H9 (cell line): ENCODE results near the gene ANGPTL8. TPM values are rescaled to one million over a fixed set of nuclear protein-coding genes. Genes with fewer than 3 reads are reported as not detected.

Experiments used
- DNase-seq: peaks from one replicate; pipeline ENCODE4 v3.0.0-alpha.2; 2017
- H2AFZ ChIP-seq: one replicate; pipeline ENCODE4 v1.6.1; 2013; ENCODE audit warnings: mild to moderate bottlenecking, low read length, control low read depth, moderate library complexity
- H2AK5ac ChIP-seq: 2 replicates; pipeline ENCODE4 v1.6.1; 2013; ENCODE audit warnings: low read length, control low read depth, mixed read lengths; ENCODE audit not compliant: insufficient read length
- H2BK120ac ChIP-seq: one replicate; pipeline ENCODE4 v1.6.1; 2013; ENCODE audit warnings: low read depth, mild to moderate bottlenecking, low read length, control low read depth, inconsistent platforms; ENCODE audit not compliant: poor library complexity, severe bottlenecking
- H2BK12ac ChIP-seq: 2 replicates; pipeline ENCODE4 v1.6.1; 2013; ENCODE audit warnings: low read length, control low read depth, mixed read lengths, low read depth; ENCODE audit not compliant: insufficient read length
- H2BK15ac ChIP-seq: 2 replicates; pipeline ENCODE4 v1.6.1; 2013; ENCODE audit warnings: low read depth, low read length, control low read depth
- H2BK20ac ChIP-seq: one replicate; pipeline ENCODE4 v1.6.1; 2013; ENCODE audit warnings: low read depth, mild to moderate bottlenecking, low read length, control low read depth, inconsistent platforms; ENCODE audit not compliant: poor library complexity, severe bottlenecking
- H2BK5ac ChIP-seq: 2 replicates; pipeline ENCODE4 v1.6.1; 2013; ENCODE audit warnings: low read length, control low read depth, mixed read lengths; ENCODE audit not compliant: insufficient read length
- H3K14ac ChIP-seq: 2 replicates; pipeline ENCODE4 v1.6.1; 2013; ENCODE audit warnings: low read length, control low read depth; ENCODE audit not compliant: insufficient read depth
- H3K18ac ChIP-seq: 2 replicates; pipeline ENCODE4 v1.6.1; 2013; ENCODE audit warnings: low read depth, mild to moderate bottlenecking, mixed read lengths, low read length, control low read depth; ENCODE audit not compliant: insufficient read length
- H3K23ac ChIP-seq: 2 replicates; pipeline ENCODE4 v1.6.1; 2013; ENCODE audit warnings: low read length, control low read depth, mixed read lengths, low read depth; ENCODE audit not compliant: insufficient read length
- H3K23me2 ChIP-seq: 2 replicates; pipeline ENCODE4 v1.6.1; 2013; ENCODE audit warnings: low read depth, mild to moderate bottlenecking, mixed read lengths, low read length, control low read depth; ENCODE audit not compliant: insufficient read length, poor library complexity, severe bottlenecking
- H3K27ac ChIP-seq: 2 replicates; pipeline ENCODE4 v1.5.1; 2013; ENCODE audit warnings: low read length, control low read depth, mixed read lengths, low read depth; ENCODE audit not compliant: insufficient read length
- H3K27me3 ChIP-seq: 2 replicates; pipeline ENCODE4 v1.6.1; 2013; ENCODE audit warnings: low read length, control low read depth, inconsistent platforms; ENCODE audit not compliant: insufficient read depth
- H3K4ac ChIP-seq: 2 replicates; pipeline ENCODE4 v1.6.1; 2013; ENCODE audit warnings: low read depth, mild to moderate bottlenecking, control low read depth, inconsistent platforms, low read length, moderate library complexity
- H3K4me1 ChIP-seq: 2 replicates; pipeline ENCODE4 v1.6.1; 2013; ENCODE audit warnings: low read length, control low read depth, inconsistent platforms; ENCODE audit not compliant: insufficient read depth
- H3K4me2 ChIP-seq: 2 replicates; pipeline ENCODE4 v1.6.1; 2013; ENCODE audit warnings: low read length, control low read depth, mixed read lengths; ENCODE audit not compliant: insufficient read length, insufficient read depth
- H3K56ac ChIP-seq: 2 replicates; pipeline ENCODE4 v1.6.1; 2013; ENCODE audit warnings: low read depth, mild to moderate bottlenecking, mixed read lengths, low read length, control low read depth; ENCODE audit not compliant: insufficient read length
- H3K79me1 ChIP-seq: 2 replicates; pipeline ENCODE4 v1.6.1; 2013; ENCODE audit warnings: low read depth, mild to moderate bottlenecking, moderate library complexity, low read length, control low read depth, inconsistent platforms; ENCODE audit not compliant: insufficient read depth, poor library complexity, severe bottlenecking
- H3K79me2 ChIP-seq: 2 replicates; pipeline ENCODE4 v1.6.1; 2013; ENCODE audit warnings: low read length, control low read depth, inconsistent platforms; ENCODE audit not compliant: insufficient read depth
- H3K9ac ChIP-seq: 2 replicates; pipeline ENCODE4 v1.6.1; 2013; ENCODE audit warnings: low read length, control low read depth, mixed read lengths; ENCODE audit not compliant: insufficient read length; ENCODE audit errors: extremely low read depth
- H3K9me3 ChIP-seq: one replicate; pipeline ENCODE4 v1.6.1; 2013; ENCODE audit warnings: low read depth, low read length, inconsistent platforms; ENCODE audit not compliant: control insufficient read depth
- H3T11ph ChIP-seq: one replicate; pipeline ENCODE4 v1.6.1; 2013; ENCODE audit warnings: mild to moderate bottlenecking, low read length, control low read depth, inconsistent platforms
- H4K20me1 ChIP-seq: one replicate; pipeline ENCODE4 v1.6.1; 2013; ENCODE audit not compliant: control insufficient read depth, insufficient read length, insufficient read depth
- H4K5ac ChIP-seq: 2 replicates; pipeline ENCODE4 v1.6.1; 2013; ENCODE audit warnings: low read depth, mild to moderate bottlenecking, mixed read lengths, low read length, control low read depth; ENCODE audit not compliant: insufficient read length
- H4K8ac ChIP-seq: replicated peaks from 2 replicates; pipeline ENCODE4 v1.6.1; 2013; ENCODE audit warnings: low read length, control low read depth, mixed read lengths, low read depth; ENCODE audit not compliant: insufficient read length
- H4K91ac ChIP-seq: 2 replicates; pipeline ENCODE4 v1.6.1; 2013; ENCODE audit warnings: low read depth, mild to moderate bottlenecking, moderate library complexity, mixed read lengths, low read length, control low read depth; ENCODE audit not compliant: insufficient read length
- H3K27ac Mint-ChIP-seq, 3 experiments: 2 replicates in 2 of 3; 3 replicates in 1 of 3; pipeline ENCODE4 v1.8.0; 2020 to 2021; ENCODE audit warnings: mixed read lengths in 3 of 3, mild to moderate bottlenecking in 1 of 3, moderate library complexity in 1 of 3
- H3K27me3 Mint-ChIP-seq: 2 replicates; pipeline ENCODE4 v1.8.0; 2021; ENCODE audit warnings: low read depth, mild to moderate bottlenecking, moderate library complexity, mixed read lengths
- H3K36me3 Mint-ChIP-seq, 3 experiments: 2 replicates in 2 of 3; 3 replicates in 1 of 3; pipeline ENCODE4 v1.8.0; 2020 to 2021; ENCODE audit warnings: low read depth in 3 of 3, mixed read lengths in 3 of 3; ENCODE audit not compliant: insufficient read depth in 1 of 3
- H3K4me1 Mint-ChIP-seq, 2 experiments: 2 replicates each; pipeline ENCODE4 v1.8.0; 2020; ENCODE audit warnings: mixed read lengths in 2 of 2
- H3K4me3 Mint-ChIP-seq, 2 experiments: 2 replicates in 1 of 2; 3 replicates in 1 of 2; pipeline ENCODE4 v1.8.0; 2020 to 2021; ENCODE audit warnings: mild to moderate bottlenecking in 2 of 2, mixed read lengths in 2 of 2, moderate library complexity in 1 of 2
- H3K9me3 Mint-ChIP-seq, 2 experiments: 2 replicates in 1 of 2; 3 replicates in 1 of 2; pipeline ENCODE4 v1.8.0; 2020; ENCODE audit warnings: mild to moderate bottlenecking in 2 of 2, mixed read lengths in 2 of 2, moderate library complexity in 1 of 2
- WGBS: extraction: QIAGEN DNeasy Blood & Tissue Kit; methylation state at CpG from one replicate; pipeline ENCODE4 v1.1.7; 2013; ENCODE audit warnings: missing lambda C conversion rate, low lambda C conversion rate, mixed read lengths; ENCODE audit not compliant: insufficient read length; ENCODE audit errors: extremely low coverage; 5-methylcytosine and 5-hydroxymethylcytosine counted together
- total RNA-seq: library from RNA; stranded (reverse); gene quantifications from 2 replicates; pipeline ENCODE4 v1.2.1, GENCODE V29; 2021
- TF ChIP-seq, protein P1 (sequence below): fragments of 200-600 bp; sonication (generic); conservative IDR thresholded peaks from 3 replicates; pipeline ENCODE4 v1.8.0; 2021; ENCODE audit warnings: antibody characterized with exemption, mild to moderate bottlenecking

Gene ANGPTL8
- total RNA-seq, 1 experiment from 2014 or later = not detected

DNA sequence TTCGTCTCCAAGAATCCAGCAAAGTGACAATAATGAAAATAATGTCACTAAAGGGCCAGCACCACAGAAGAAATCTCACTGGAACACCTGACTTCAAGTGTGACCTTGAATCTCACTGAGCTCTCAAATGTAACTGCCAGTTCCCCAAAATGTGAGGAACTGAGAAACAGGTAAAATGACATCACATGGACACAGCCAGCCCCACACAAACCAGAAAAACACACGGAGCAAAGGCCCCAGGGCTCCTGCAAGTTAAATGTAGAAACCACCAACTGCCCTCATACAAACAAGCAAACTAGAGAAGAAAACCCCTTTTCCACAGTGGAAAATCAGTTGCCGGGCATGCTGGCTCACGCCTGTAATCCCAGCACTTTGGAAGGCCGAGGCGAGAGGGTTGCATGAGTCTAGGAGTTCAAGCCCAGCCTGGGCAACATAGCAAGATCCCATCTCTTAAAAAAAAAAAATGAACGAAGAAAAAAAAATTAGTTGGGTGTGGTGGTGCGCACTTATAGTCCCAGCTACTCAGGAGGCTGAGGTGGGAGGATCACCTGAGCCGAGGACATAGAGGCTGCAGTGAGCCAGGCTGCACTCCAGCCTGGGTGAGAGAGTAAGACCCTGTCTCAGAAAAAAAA, 33.4 kb upstream of the ANGPTL8 start:
- no peaks in the 10 kb centered on the region for H3K79me1 ChIP-seq

More for the DNA sequence above, 33.4 kb upstream of the ANGPTL8 start:
- Histone ChIP-seq H2BK5ac (no peak overlapping the region), H3T11ph (no peak overlapping the region), H4K91ac (no peak overlapping the region), H4K20me1 (no peaks in the 10 kb centered on the region), H3K27me3 (no peaks in the 10 kb centered on the region), H2AK5ac (no peak overlapping the region), H2BK120ac (no peak overlapping the region), H2BK12ac (no peak overlapping the region), H3K4ac (no peak overlapping the region), H3K27ac (no peak overlapping the region), H3K23me2 (no peaks in the 10 kb centered on the region), H3K9ac (no peak overlapping the region), H3K23ac (no peak overlapping the region), H3K56ac (no peak overlapping the region), H2BK20ac (no peak overlapping the region), H3K79me2 (no peaks in the 10 kb centered on the region), H2AFZ (no peak overlapping the region), H3K18ac (no peak overlapping the region), H3K14ac (no peak overlapping the region), H3K4me2 (no peak overlapping the region), H4K5ac (no peak overlapping the region), H3K4me1 (no peaks in the 10 kb centered on the region), H3K9me3 (no peaks in the 10 kb centered on the region), H2BK15ac (no peak overlapping the region), H4K8ac (no peak overlapping the region)
- no CpG with 5 or more reads among the region's 9 CpGs for whole genome bisulfite sequencing
- Mint-ChIP-seq H3K9me3 (no peaks in the 10 kb centered on the region), H3K4me3 (no peak overlapping the region; a peak in 1 of 5 replicates), H3K27me3 (no peaks in the 10 kb centered on the region), H3K36me3 (peaks cover 2 to 37% (median 21%) of the 10 kb centered on the region in 3 experiments; a peak in 5 of 7 replicates), H3K4me1 (peaks cover 3 to 7% of the 10 kb centered on the region in 2 experiments; a peak in 3 of 4 replicates), H3K27ac (peak overlapping the region in 1 of 3 experiments; percentile 50; a peak in 1 of 7 replicates)
- DNase-seq = no peak
- TF ChIP-seq, protein P1, sequence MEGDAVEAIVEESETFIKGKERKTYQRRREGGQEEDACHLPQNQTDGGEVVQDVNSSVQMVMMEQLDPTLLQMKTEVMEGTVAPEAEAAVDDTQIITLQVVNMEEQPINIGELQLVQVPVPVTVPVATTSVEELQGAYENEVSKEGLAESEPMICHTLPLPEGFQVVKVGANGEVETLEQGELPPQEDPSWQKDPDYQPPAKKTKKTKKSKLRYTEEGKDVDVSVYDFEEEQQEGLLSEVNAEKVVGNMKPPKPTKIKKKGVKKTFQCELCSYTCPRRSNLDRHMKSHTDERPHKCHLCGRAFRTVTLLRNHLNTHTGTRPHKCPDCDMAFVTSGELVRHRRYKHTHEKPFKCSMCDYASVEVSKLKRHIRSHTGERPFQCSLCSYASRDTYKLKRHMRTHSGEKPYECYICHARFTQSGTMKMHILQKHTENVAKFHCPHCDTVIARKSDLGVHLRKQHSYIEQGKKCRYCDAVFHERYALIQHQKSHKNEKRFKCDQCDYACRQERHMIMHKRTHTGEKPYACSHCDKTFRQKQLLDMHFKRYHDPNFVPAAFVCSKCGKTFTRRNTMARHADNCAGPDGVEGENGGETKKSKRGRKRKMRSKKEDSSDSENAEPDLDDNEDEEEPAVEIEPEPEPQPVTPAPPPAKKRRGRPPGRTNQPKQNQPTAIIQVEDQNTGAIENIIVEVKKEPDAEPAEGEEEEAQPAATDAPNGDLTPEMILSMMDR = no peak
